ENCODE data around the gene DOCK10.

Gene DOCK10

DNA sequence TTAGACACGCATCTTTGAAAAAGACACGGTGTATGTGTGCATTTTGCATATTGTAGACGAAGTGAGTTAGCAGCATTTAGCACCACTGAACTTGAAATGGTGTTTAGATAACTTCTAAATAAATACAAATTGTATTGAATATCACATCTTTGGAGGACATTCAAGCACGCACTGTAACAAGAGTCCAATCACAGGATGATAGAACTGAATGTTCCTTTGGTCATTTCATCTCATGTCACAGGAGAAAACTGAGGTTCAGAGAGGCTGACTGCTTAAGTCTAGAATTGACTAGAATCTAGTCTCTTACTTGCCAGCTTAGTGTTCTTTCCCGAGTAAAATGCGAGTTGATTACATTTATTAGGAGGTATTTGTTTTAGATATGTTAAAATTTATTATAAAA, 206.9 kb downstream of the DOCK10 start:
- Histone ChIP-seq H3K4me3 (ENCODE audit: low read depth, low read length) (no peak overlapping the region), H3K9ac (ENCODE audit: low read depth, low read length) (no peak overlapping the region), H3K36me3 (ENCODE audit: control insufficient read depth, insufficient read depth, low read length) (no peaks in the 10 kb centered on the region), H3K27me3 (ENCODE audit: control insufficient read depth, insufficient read depth, low read length) (no peaks in the 10 kb centered on the region), H3K4me1 (ENCODE audit: control insufficient read depth, insufficient read depth, low read length) (no peaks in the 10 kb centered on the region), H3K9me3 (ENCODE audit: control insufficient read depth, insufficient read depth, low read length) (no peaks in the 10 kb centered on the region)

DNA sequence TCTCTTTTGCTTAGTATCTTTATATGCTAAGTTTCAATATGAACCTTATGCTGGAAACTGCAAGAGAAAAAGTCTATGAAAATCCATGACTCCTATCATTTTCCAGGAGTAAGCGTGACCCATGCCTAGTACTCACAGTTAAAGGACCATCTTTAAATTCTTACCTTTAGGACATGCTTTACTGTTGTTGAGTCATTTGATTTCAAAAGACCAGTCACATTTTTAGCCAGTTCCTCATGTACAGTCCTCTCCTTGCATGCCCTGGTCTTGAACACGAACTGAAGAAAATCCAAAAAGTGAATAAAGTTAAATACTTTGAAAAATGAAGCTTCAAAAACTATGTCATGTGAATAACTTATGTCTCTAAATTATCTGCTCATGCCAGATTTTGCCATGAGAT, 208.3 kb downstream of the DOCK10 start:
- Histone ChIP-seq H3K9ac (ENCODE audit: low read depth, low read length) (no peak overlapping the region), H3K36me3 (ENCODE audit: control insufficient read depth, insufficient read depth, low read length) (no peaks in the 10 kb centered on the region), H3K9me3 (ENCODE audit: control insufficient read depth, insufficient read depth, low read length) (no peaks in the 10 kb centered on the region), H3K4me3 (ENCODE audit: low read depth, low read length) (no peak overlapping the region), H3K4me1 (ENCODE audit: control insufficient read depth, insufficient read depth, low read length) (no peaks in the 10 kb centered on the region), H3K27me3 (ENCODE audit: control insufficient read depth, insufficient read depth, low read length) (no peaks in the 10 kb centered on the region)

GRCh38 chr2:224832207-224832606, 210.1 kb downstream of the DOCK10 start:
- Histone ChIP-seq H3K27me3 (ENCODE audit: control insufficient read depth, insufficient read depth, low read length) (no peaks in the 10 kb centered on the region), H3K36me3 (ENCODE audit: control insufficient read depth, insufficient read depth, low read length) (no peaks in the 10 kb centered on the region), H3K9ac (ENCODE audit: low read depth, low read length) (no peak overlapping the region), H3K4me1 (ENCODE audit: control insufficient read depth, insufficient read depth, low read length) (no peaks in the 10 kb centered on the region), H3K9me3 (ENCODE audit: control insufficient read depth, insufficient read depth, low read length) (no peaks in the 10 kb centered on the region), H3K4me3 (ENCODE audit: low read depth, low read length) (no peak overlapping the region)

DNA sequence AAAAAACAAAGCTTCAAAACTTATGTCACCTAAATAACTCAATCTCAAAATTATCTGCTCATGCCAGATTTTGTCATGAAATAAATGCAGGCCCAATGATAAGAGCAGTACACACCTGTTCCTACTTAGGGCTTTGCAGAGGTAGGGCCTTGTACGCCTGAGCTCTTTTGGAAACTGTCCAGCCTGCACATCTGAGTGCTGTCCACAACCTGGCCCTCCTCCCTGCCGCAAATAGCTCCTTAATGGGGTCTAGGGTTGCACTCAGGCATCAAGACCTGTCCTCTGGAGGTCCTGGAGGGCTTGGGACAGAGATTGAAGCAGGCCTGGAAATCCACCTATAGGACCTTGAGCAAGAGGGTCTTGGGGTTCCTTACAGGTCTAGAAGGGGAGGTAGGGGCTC, 210.7 kb downstream of the DOCK10 start:
- no peaks in the 10 kb centered on the region for H3K9me3 ChIP-seq (ENCODE audit: control insufficient read depth, insufficient read depth, low read length)
- no peaks in the 10 kb centered on the region for H3K27me3 ChIP-seq (ENCODE audit: control insufficient read depth, insufficient read depth, low read length)
- H3K4me1 ChIP-seq (ENCODE audit: control insufficient read depth, insufficient read depth, low read length): no peaks in the 10 kb centered on the region
- H3K9ac ChIP-seq (ENCODE audit: low read depth, low read length): no peak overlapping the region
- no peak overlapping the region for H3K4me3 ChIP-seq (ENCODE audit: low read depth, low read length)
- no peaks in the 10 kb centered on the region for H3K36me3 ChIP-seq (ENCODE audit: control insufficient read depth, insufficient read depth, low read length)

GRCh38 chr2:224820283-224820991, 221.8 kb downstream of the DOCK10 start:
- no peaks in the 10 kb centered on the region for H3K36me3 ChIP-seq (ENCODE audit: control insufficient read depth, insufficient read depth, low read length)

GRCh38 chr2:224819075-224819474, 223.2 kb downstream of the DOCK10 start:
- H3K36me3 ChIP-seq (ENCODE audit: control insufficient read depth, insufficient read depth, low read length): no peaks in the 10 kb centered on the region

More at GRCh38 chr2:224820283-224820991, 221.8 kb downstream of the DOCK10 start:
- Histone ChIP-seq H3K4me3 (ENCODE audit: low read depth, low read length) (no peak overlapping the region), H3K27me3 (ENCODE audit: control insufficient read depth, insufficient read depth, low read length) (no peaks in the 10 kb centered on the region), H3K9ac (ENCODE audit: low read depth, low read length) (no peak overlapping the region), H3K9me3 (ENCODE audit: control insufficient read depth, insufficient read depth, low read length) (no peaks in the 10 kb centered on the region), H3K4me1 (ENCODE audit: control insufficient read depth, insufficient read depth, low read length) (no peaks in the 10 kb centered on the region)

GRCh38 chr2:224817676-224818075, 224.6 kb downstream of the DOCK10 start:
- H3K4me3 ChIP-seq (ENCODE audit: low read depth, low read length): no peak overlapping the region
- H3K9me3 ChIP-seq (ENCODE audit: control insufficient read depth, insufficient read depth, low read length): no peaks in the 10 kb centered on the region
- H3K9ac ChIP-seq (ENCODE audit: low read depth, low read length): no peak overlapping the region
- H3K27me3 ChIP-seq (ENCODE audit: control insufficient read depth, insufficient read depth, low read length): no peaks in the 10 kb centered on the region
- no peaks in the 10 kb centered on the region for H3K4me1 ChIP-seq (ENCODE audit: control insufficient read depth, insufficient read depth, low read length)
- H3K36me3 ChIP-seq (ENCODE audit: control insufficient read depth, insufficient read depth, low read length): no peaks in the 10 kb centered on the region

More at GRCh38 chr2:224819075-224819474, 223.2 kb downstream of the DOCK10 start:
- Histone ChIP-seq H3K27me3 (ENCODE audit: control insufficient read depth, insufficient read depth, low read length) (no peaks in the 10 kb centered on the region), H3K4me3 (ENCODE audit: low read depth, low read length) (no peak overlapping the region), H3K4me1 (ENCODE audit: control insufficient read depth, insufficient read depth, low read length) (no peaks in the 10 kb centered on the region), H3K9ac (ENCODE audit: low read depth, low read length) (no peak overlapping the region), H3K9me3 (ENCODE audit: control insufficient read depth, insufficient read depth, low read length) (no peaks in the 10 kb centered on the region)

- Histone ChIP-seq H3K36me3 (ENCODE audit: control insufficient read depth, insufficient read depth, low read length) (no peaks in the 10 kb centered on the region), H3K27me3 (ENCODE audit: control insufficient read depth, insufficient read depth, low read length) (no peaks in the 10 kb centered on the region), H3K9me3 (ENCODE audit: control insufficient read depth, insufficient read depth, low read length) (no peaks in the 10 kb centered on the region), H3K4me3 (ENCODE audit: low read depth, low read length) (no peak overlapping the region), H3K9ac (ENCODE audit: low read depth, low read length) (no peak overlapping the region), H3K4me1 (ENCODE audit: control insufficient read depth, insufficient read depth, low read length) (no peaks in the 10 kb centered on the region)
Measured at GRCh38 chr2:224816816-224817215, 225.5 kb downstream of the DOCK10 start.

- Histone ChIP-seq H3K9ac (ENCODE audit: low read depth, low read length) (no peak overlapping the region), H3K4me3 (ENCODE audit: low read depth, low read length) (no peak overlapping the region), H3K36me3 (ENCODE audit: control insufficient read depth, insufficient read depth, low read length) (no peaks in the 10 kb centered on the region), H3K4me1 (ENCODE audit: control insufficient read depth, insufficient read depth, low read length) (no peaks in the 10 kb centered on the region), H3K27me3 (ENCODE audit: control insufficient read depth, insufficient read depth, low read length) (no peaks in the 10 kb centered on the region), H3K9me3 (ENCODE audit: control insufficient read depth, insufficient read depth, low read length) (no peaks in the 10 kb centered on the region)
Measured at GRCh38 chr2:224813578-224813977, 228.7 kb downstream of the DOCK10 start.

GRCh38 chr2:224807153-224807964, 234.9 kb downstream of the DOCK10 start:
- Histone ChIP-seq H3K9me3 (ENCODE audit: control insufficient read depth, insufficient read depth, low read length) (no peaks in the 10 kb centered on the region), H3K27me3 (ENCODE audit: control insufficient read depth, insufficient read depth, low read length) (no peaks in the 10 kb centered on the region), H3K9ac (ENCODE audit: low read depth, low read length) (no peak overlapping the region), H3K36me3 (ENCODE audit: control insufficient read depth, insufficient read depth, low read length) (no peaks in the 10 kb centered on the region), H3K4me1 (ENCODE audit: control insufficient read depth, insufficient read depth, low read length) (no peaks in the 10 kb centered on the region), H3K4me3 (ENCODE audit: low read depth, low read length) (no peak overlapping the region)

GRCh38 chr2:224803930-224804329, 238.3 kb downstream of the DOCK10 start:
- no peaks in the 10 kb centered on the region for H3K9me3 ChIP-seq (ENCODE audit: control insufficient read depth, insufficient read depth, low read length)
- H3K4me1 ChIP-seq (ENCODE audit: control insufficient read depth, insufficient read depth, low read length): peaks cover 2% of the 10 kb centered on the region
- no peak overlapping the region for H3K9ac ChIP-seq (ENCODE audit: low read depth, low read length)
- H3K4me3 ChIP-seq (ENCODE audit: low read depth, low read length): no peak overlapping the region
- H3K27me3 ChIP-seq (ENCODE audit: control insufficient read depth, insufficient read depth, low read length): no peaks in the 10 kb centered on the region
- no peaks in the 10 kb centered on the region for H3K36me3 ChIP-seq (ENCODE audit: control insufficient read depth, insufficient read depth, low read length)

DNA sequence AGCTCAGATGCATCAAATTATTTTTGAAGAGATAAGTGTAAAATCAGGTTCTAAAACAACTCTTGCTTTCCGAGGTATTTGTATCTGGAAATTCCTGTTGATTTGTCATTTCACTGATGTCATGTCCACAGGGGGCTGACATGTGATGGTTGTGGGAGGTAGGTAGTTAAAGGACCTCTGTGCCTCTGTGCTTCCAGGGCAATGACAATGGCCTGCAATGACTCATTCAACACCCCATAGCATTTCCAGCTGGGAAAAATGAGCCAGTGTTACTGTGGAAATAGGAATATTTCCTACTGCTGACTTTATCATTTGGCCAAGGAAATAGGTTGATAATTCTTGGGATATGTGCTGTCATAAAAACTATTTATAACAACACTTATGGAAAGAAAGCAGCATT, 239.9 kb downstream of the DOCK10 start:
- Histone ChIP-seq H3K27me3 (ENCODE audit: control insufficient read depth, insufficient read depth, low read length) (no peaks in the 10 kb centered on the region), H3K9me3 (ENCODE audit: control insufficient read depth, insufficient read depth, low read length) (no peaks in the 10 kb centered on the region), H3K4me3 (ENCODE audit: low read depth, low read length) (no peak overlapping the region), H3K9ac (ENCODE audit: low read depth, low read length) (no peak overlapping the region), H3K4me1 (ENCODE audit: control insufficient read depth, insufficient read depth, low read length) (peaks cover 2% of the 10 kb centered on the region), H3K36me3 (ENCODE audit: control insufficient read depth, insufficient read depth, low read length) (no peaks in the 10 kb centered on the region)
